ENCODE results near the gene AKIP1. TPM values are rescaled to one million over a fixed set of nuclear protein-coding genes. Genes with fewer than 3 reads are reported as not detected.

AKIP1 gene
- total and polyA plus RNA-seq, 9 of the 15 experiments (the other 6 are each of a cell fraction or from before 2014, with no cell fraction given) = 9.0 to 52.6 (median 36.2) TPM

DNA sequence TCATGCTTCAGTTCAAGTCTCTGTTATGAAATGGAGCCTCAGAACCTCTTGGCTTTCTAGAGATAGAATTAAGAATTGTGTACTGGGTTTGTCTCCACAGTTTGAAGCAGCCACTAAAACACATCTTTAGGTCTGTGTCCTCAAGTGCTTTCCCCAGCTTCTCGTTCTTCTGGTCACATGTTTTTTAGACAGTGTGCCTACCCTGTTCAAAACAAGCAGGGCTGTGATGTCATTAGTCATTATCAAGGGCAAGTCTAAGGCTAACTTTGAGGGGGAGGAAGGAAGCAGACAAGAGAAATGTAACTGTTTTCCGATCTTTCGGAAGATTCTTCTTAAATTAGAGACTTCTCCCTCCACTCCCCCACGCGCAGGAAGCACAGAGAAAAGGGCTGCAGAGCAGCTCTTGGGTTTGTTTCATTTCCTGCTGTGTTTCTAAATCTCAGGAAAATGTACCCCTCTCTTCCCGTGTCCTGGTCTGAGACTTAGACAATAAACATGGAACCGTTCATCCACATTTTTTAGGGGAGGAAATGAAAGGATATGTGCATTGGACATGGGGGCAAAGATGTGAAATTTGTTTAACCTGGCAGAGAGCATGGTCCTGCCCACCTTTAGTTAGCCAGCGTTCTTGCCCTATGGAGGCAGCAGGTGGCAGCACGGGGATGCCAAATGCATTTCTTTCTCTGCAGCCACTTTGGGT, 3.1 kb downstream of the AKIP1 start (continued):
- TF ChIP-seq, protein P1, sequence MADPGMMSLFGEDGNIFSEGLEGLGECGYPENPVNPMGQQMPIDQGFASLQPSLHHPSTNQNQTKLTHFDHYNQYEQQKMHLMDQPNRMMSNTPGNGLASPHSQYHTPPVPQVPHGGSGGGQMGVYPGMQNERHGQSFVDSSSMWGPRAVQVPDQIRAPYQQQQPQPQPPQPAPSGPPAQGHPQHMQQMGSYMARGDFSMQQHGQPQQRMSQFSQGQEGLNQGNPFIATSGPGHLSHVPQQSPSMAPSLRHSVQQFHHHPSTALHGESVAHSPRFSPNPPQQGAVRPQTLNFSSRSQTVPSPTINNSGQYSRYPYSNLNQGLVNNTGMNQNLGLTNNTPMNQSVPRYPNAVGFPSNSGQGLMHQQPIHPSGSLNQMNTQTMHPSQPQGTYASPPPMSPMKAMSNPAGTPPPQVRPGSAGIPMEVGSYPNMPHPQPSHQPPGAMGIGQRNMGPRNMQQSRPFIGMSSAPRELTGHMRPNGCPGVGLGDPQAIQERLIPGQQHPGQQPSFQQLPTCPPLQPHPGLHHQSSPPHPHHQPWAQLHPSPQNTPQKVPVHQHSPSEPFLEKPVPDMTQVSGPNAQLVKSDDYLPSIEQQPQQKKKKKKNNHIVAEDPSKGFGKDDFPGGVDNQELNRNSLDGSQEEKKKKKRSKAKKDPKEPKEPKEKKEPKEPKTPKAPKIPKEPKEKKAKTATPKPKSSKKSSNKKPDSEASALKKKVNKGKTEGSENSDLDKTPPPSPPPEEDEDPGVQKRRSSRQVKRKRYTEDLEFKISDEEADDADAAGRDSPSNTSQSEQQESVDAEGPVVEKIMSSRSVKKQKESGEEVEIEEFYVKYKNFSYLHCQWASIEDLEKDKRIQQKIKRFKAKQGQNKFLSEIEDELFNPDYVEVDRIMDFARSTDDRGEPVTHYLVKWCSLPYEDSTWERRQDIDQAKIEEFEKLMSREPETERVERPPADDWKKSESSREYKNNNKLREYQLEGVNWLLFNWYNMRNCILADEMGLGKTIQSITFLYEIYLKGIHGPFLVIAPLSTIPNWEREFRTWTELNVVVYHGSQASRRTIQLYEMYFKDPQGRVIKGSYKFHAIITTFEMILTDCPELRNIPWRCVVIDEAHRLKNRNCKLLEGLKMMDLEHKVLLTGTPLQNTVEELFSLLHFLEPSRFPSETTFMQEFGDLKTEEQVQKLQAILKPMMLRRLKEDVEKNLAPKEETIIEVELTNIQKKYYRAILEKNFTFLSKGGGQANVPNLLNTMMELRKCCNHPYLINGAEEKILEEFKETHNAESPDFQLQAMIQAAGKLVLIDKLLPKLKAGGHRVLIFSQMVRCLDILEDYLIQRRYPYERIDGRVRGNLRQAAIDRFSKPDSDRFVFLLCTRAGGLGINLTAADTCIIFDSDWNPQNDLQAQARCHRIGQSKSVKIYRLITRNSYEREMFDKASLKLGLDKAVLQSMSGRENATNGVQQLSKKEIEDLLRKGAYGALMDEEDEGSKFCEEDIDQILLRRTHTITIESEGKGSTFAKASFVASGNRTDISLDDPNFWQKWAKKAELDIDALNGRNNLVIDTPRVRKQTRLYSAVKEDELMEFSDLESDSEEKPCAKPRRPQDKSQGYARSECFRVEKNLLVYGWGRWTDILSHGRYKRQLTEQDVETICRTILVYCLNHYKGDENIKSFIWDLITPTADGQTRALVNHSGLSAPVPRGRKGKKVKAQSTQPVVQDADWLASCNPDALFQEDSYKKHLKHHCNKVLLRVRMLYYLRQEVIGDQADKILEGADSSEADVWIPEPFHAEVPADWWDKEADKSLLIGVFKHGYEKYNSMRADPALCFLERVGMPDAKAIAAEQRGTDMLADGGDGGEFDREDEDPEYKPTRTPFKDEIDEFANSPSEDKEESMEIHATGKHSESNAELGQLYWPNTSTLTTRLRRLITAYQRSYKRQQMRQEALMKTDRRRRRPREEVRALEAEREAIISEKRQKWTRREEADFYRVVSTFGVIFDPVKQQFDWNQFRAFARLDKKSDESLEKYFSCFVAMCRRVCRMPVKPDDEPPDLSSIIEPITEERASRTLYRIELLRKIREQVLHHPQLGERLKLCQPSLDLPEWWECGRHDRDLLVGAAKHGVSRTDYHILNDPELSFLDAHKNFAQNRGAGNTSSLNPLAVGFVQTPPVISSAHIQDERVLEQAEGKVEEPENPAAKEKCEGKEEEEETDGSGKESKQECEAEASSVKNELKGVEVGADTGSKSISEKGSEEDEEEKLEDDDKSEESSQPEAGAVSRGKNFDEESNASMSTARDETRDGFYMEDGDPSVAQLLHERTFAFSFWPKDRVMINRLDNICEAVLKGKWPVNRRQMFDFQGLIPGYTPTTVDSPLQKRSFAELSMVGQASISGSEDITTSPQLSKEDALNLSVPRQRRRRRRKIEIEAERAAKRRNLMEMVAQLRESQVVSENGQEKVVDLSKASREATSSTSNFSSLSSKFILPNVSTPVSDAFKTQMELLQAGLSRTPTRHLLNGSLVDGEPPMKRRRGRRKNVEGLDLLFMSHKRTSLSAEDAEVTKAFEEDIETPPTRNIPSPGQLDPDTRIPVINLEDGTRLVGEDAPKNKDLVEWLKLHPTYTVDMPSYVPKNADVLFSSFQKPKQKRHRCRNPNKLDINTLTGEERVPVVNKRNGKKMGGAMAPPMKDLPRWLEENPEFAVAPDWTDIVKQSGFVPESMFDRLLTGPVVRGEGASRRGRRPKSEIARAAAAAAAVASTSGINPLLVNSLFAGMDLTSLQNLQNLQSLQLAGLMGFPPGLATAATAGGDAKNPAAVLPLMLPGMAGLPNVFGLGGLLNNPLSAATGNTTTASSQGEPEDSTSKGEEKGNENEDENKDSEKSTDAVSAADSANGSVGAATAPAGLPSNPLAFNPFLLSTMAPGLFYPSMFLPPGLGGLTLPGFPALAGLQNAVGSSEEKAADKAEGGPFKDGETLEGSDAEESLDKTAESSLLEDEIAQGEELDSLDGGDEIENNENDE (IDR thresholded peaks at IDR 0.05; ENCODE audit: low read depth, low read length) = no peak
- TF ChIP-seq CBFA2T3 (IDR thresholded peaks at IDR 0.05) (peak; percentile 46; the same call in 1 of the 2 replicates), ZBTB40 (IDR thresholded peaks at IDR 0.05) (no peak), ZBTB40 (CRISPR knock-in tag; IDR thresholded peaks at IDR 0.05) (no peak)
- TF ChIP-seq, protein P2, sequence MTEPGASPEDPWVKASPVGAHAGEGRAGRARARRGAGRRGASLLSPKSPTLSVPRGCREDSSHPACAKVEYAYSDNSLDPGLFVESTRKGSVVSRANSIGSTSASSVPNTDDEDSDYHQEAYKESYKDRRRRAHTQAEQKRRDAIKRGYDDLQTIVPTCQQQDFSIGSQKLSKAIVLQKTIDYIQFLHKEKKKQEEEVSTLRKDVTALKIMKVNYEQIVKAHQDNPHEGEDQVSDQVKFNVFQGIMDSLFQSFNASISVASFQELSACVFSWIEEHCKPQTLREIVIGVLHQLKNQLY (CRISPR knock-in tag; conservative IDR thresholded peaks at IDR 0.05) = no peak
